Keratinocyte (primary cell): ENCODE results near the gene ALCAM.

Experiments
- CTCF ChIP-seq, 3 experiments: IDR thresholded peaks in 1 of 3; conservative IDR thresholded peaks in 1 of 3; optimal IDR thresholded peaks in 1 of 3; 2 replicates in 2 of 3; 3 replicates in 1 of 3; pipeline versions ENCODE3 to v1.5.1; 2011; ENCODE audit warnings: low read length in 3 of 3, mild to moderate bottlenecking in 3 of 3, moderate library complexity in 2 of 3, control low read depth in 1 of 3, inconsistent platforms in 1 of 3; ENCODE audit not compliant: insufficient read depth in 2 of 3; ENCODE audit errors: extremely low read depth in 1 of 3
- EZH2 ChIP-seq: IDR thresholded peaks from one replicate; pipeline ENCODE4 v1.6.1; 2012; ENCODE audit warnings: inconsistent platforms, mild to moderate bottlenecking, low read length, moderate library complexity

- TF ChIP-seq CTCF (optimal IDR thresholded peaks at IDR 0.05 in 1 of 3, IDR thresholded peaks at IDR 0.05 in 1 of 3, conservative IDR thresholded peaks at IDR 0.05 in 1 of 3; ENCODE audit: extremely low read depth in 1 of 3, insufficient read depth in 2 of 3, low read length in 3 of 3): no peak
- TF ChIP-seq EZH2: no peak
Measured at GRCh38 chr3:105327662-105328337, 38.9 kb upstream of the ALCAM start.
